ENCODE measurements around the gene ANXA6.

ANXA6 gene

DNA sequence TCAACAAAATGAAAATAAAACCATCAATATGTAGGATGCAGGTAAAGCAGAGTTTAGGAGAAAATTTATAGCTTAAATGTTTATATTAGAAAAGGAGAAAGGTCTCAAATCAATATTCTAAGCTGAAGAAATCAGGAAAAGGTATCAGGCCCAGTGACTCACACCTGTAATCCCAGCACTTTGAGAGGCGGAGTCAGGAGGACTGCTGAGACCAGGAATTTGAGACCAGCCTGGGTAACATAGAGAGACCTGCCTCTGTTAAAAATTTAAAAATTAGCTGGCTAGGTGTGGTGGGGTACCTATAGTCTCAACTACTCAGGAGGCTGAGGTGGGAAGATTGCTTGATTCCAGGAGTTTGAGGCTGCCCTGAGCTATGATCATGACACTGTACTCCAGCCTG lies 34.1 kb upstream of the ANXA6 start:
- Histone ChIP-seq H3K4me3 (ENCODE audit: low read length) (no peak overlapping the region), H3K36me3 (ENCODE audit: control insufficient read depth, insufficient read depth, low read length) (no peaks in the 10 kb centered on the region), H3K27me3 (ENCODE audit: control insufficient read depth, insufficient read depth, low read length) (no peaks in the 10 kb centered on the region), H3K9me3 (ENCODE audit: control insufficient read depth, low read length) (no peaks in the 10 kb centered on the region), H3K9ac (ENCODE audit: low read length) (no peak overlapping the region), H3K4me1 (ENCODE audit: control insufficient read depth, insufficient read depth, low read length) (no peaks in the 10 kb centered on the region)

DNA sequence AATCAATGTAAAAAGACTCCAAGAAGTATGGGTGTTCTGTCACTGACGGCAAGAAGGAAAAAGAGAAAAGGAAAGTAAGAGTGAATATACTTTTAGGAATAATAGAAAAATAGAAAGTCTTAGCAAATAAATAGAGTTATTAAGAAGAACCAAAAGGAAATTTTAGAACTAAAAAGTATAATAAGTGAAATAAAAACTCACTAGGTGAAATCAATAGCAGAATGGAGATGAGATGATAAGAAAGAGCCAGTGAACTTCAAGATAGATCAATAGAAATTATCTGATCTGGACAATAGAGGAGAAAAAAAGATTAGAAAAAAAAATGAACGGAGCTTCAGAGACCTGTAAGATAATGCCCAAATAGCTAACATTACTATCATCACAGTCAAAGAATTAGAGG lies 31.6 kb upstream of the ANXA6 start:
- no peak overlapping the region for H3K9ac ChIP-seq (ENCODE audit: low read length)
- H3K4me1 ChIP-seq (ENCODE audit: control insufficient read depth, insufficient read depth, low read length), result no peaks in the 10 kb centered on the region
- H3K9me3 ChIP-seq (ENCODE audit: control insufficient read depth, low read length), result no peaks in the 10 kb centered on the region
- no peaks in the 10 kb centered on the region for H3K27me3 ChIP-seq (ENCODE audit: control insufficient read depth, insufficient read depth, low read length)
- H3K36me3 ChIP-seq (ENCODE audit: control insufficient read depth, insufficient read depth, low read length), result no peaks in the 10 kb centered on the region
- H3K4me3 ChIP-seq (ENCODE audit: low read length), result no peak overlapping the region

DNA sequence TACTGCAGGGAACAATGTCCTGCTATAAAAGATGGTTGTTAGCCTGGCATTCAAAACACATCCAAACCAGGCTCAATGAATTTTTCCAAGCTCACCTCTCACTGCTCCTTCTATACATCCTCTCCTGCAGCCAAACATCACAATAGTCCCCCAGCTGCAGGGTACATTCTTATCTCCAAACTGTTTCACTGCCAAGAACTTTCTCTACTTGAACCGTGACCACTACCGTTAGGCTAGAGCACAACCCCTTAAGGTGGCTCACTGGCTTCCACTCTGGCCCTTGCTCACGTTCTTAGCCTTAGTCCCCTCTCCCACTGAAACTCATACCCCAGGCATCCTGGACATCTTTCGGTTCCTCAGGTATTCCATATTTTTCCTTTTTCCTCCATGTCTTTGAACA lies 29.0 kb upstream of the ANXA6 start:
- no peaks in the 10 kb centered on the region for H3K9me3 ChIP-seq (ENCODE audit: control insufficient read depth, low read length)
- no peaks in the 10 kb centered on the region for H3K27me3 ChIP-seq (ENCODE audit: control insufficient read depth, insufficient read depth, low read length)
- no peaks in the 10 kb centered on the region for H3K4me1 ChIP-seq (ENCODE audit: control insufficient read depth, insufficient read depth, low read length)
- no peaks in the 10 kb centered on the region for H3K36me3 ChIP-seq (ENCODE audit: control insufficient read depth, insufficient read depth, low read length)
- H3K4me3 ChIP-seq (ENCODE audit: low read length), result no peak overlapping the region
- no peak overlapping the region for H3K9ac ChIP-seq (ENCODE audit: low read length)

DNA sequence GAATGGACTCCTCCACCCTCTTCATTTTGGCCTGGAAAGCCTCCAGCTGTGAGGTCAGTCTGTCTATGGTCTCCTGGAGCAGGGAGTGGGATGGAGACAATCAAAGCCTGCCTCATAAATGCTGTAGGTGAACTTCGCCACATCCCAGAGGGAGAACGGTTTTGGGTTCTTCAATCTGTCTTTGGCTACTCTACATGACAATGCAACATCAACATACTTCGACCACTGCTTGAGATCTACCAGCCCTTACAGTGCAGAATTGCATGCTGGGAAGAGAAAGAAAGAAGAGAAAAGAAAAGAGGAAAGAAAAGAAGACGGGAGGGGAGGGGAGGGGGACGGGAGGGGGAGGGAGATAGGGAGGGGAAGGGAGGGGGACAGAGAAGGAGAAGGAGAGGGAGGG lies 28.5 kb upstream of the ANXA6 start:
- H3K27me3 ChIP-seq (ENCODE audit: control insufficient read depth, insufficient read depth, low read length), result no peaks in the 10 kb centered on the region
- H3K4me3 ChIP-seq (ENCODE audit: low read length), result no peak overlapping the region
- H3K9ac ChIP-seq (ENCODE audit: low read length), result no peak overlapping the region
- no peaks in the 10 kb centered on the region for H3K9me3 ChIP-seq (ENCODE audit: control insufficient read depth, low read length)
- no peaks in the 10 kb centered on the region for H3K4me1 ChIP-seq (ENCODE audit: control insufficient read depth, insufficient read depth, low read length)
- H3K36me3 ChIP-seq (ENCODE audit: control insufficient read depth, insufficient read depth, low read length), result no peaks in the 10 kb centered on the region

DNA sequence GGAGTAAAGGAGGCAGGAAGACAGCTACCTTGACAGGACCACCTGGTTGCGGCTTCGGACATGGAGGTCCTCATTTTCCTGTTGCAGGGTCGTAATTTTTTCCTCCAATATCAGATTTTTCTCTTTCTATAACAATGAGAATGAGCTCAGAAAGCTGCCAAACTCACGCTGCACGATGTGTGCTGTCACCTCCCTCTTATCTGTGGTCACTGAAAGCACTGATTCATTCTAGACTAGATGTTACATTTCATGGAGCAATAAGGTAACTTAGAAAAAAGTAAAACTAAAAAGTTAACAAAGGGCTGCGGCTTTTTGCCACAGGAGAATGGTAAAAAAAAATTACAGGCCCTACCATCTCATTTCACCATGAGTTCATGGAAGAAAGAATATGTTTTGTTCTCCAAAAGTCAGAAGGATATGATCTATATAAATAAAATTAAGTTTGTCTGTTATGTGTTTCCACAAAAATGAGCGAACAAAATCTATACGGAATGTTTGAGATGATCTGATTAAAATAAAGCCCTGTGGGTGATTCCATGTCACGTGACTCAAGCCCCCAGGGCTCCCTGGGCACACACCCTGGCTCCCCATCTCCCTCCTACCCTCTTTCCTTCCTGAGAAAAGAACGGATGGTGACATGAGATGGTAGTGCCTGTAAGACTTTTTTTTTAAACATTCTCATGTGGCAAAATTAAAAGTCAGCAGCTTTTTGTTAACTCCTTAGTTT lies 26.9 kb upstream of the ANXA6 start:
- Histone ChIP-seq H3K4me3 (ENCODE audit: low read length) (no peak overlapping the region), H3K36me3 (ENCODE audit: control insufficient read depth, insufficient read depth, low read length) (no peaks in the 10 kb centered on the region), H3K4me1 (ENCODE audit: control insufficient read depth, insufficient read depth, low read length) (no peaks in the 10 kb centered on the region), H3K9ac (ENCODE audit: low read length) (no peak overlapping the region), H3K27me3 (ENCODE audit: control insufficient read depth, insufficient read depth, low read length) (no peaks in the 10 kb centered on the region), H3K9me3 (ENCODE audit: control insufficient read depth, low read length) (no peaks in the 10 kb centered on the region)

DNA sequence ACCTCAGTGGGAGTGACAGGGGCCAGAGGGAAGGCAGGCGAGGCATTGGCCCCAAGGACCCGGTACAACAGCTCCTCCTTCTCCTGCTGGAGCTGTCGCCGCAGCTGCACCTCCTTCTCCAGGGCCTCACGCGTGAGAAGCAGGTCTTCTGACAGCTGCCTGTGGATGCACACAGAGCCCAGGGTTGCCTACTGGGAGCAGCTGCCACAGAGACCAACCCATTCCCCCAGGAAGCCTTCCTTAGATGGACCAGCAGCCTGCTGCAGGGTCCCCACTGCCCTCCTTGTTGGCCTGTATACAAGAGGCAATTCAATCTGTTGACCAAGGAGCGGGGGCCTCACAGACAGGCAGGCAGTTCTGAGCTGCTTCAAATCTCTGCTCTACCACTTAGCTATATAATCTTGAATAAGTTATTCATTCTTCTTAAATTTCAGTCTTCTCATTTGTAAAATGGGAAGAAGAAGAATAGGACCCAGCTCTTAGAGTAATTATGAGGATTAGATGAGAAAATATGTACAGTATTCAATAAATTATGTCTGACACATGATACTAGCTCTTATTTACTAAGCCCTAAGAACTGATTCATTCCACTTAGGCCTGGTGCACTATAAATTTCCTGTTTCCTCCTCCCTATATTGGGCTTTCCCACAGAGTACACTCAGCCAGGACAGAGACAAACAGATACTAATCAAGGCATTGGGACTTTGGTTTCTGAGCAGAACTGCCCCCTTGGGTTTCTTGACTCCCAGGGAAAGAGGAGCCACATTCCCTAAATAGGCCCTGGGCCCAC lies 26.1 kb upstream of the ANXA6 start:
- Histone ChIP-seq H3K9me3 (ENCODE audit: control insufficient read depth, low read length) (no peaks in the 10 kb centered on the region), H3K4me3 (ENCODE audit: low read length) (no peak overlapping the region), H3K4me1 (ENCODE audit: control insufficient read depth, insufficient read depth, low read length) (no peaks in the 10 kb centered on the region), H3K9ac (ENCODE audit: low read length) (no peak overlapping the region), H3K27me3 (ENCODE audit: control insufficient read depth, insufficient read depth, low read length) (no peaks in the 10 kb centered on the region), H3K36me3 (ENCODE audit: control insufficient read depth, insufficient read depth, low read length) (no peaks in the 10 kb centered on the region)

DNA sequence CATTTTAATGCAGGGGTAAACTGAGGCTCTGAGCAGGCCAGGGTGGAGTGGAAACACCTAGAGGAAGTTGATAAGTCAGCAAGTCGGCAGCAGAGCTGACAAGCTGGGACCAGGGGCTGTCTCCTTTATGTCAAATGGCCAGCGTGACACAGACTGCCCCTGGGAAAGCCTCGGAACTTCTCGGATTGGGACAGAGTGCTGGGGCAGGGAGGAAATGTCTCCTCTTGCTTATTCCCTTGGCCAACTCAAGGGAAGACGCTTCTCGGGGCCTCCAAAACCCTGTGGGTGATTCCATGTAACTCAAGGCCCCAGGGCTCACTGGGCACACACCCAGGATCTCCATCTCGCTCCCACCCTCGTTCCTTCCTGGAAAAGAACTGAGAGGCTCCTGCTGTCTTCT lies 25.4 kb upstream of the ANXA6 start:
- Histone ChIP-seq H3K9me3 (ENCODE audit: control insufficient read depth, low read length) (no peaks in the 10 kb centered on the region), H3K36me3 (ENCODE audit: control insufficient read depth, insufficient read depth, low read length) (no peaks in the 10 kb centered on the region), H3K27me3 (ENCODE audit: control insufficient read depth, insufficient read depth, low read length) (no peaks in the 10 kb centered on the region), H3K4me3 (ENCODE audit: low read length) (no peak overlapping the region), H3K4me1 (ENCODE audit: control insufficient read depth, insufficient read depth, low read length) (no peaks in the 10 kb centered on the region), H3K9ac (ENCODE audit: low read length) (no peak overlapping the region)

DNA sequence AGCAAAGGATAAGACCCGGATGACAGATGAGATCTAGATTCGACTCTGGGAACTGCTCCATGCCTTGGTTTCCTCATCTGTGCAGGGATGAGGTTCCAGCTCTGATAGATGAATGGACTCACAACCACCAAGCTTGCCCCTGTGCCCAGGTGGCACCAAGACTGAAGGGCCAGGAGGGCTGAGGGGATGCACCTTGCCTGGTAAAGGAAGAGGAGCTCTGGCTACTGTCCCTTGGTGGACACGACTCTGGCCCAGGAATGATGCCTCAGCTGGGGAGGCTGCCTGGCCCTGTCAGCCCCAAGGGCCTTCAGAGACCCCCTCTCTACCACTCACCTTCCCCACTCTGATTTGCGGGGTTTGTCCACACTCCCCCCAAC lies 24.9 kb upstream of the ANXA6 start:
- H3K4me3 ChIP-seq (ENCODE audit: low read length), result no peak overlapping the region
- no peaks in the 10 kb centered on the region for H3K36me3 ChIP-seq (ENCODE audit: control insufficient read depth, insufficient read depth, low read length)
- no peaks in the 10 kb centered on the region for H3K9me3 ChIP-seq (ENCODE audit: control insufficient read depth, low read length)
- H3K9ac ChIP-seq (ENCODE audit: low read length), result no peak overlapping the region
- no peaks in the 10 kb centered on the region for H3K27me3 ChIP-seq (ENCODE audit: control insufficient read depth, insufficient read depth, low read length)
- no peaks in the 10 kb centered on the region for H3K4me1 ChIP-seq (ENCODE audit: control insufficient read depth, insufficient read depth, low read length)

DNA sequence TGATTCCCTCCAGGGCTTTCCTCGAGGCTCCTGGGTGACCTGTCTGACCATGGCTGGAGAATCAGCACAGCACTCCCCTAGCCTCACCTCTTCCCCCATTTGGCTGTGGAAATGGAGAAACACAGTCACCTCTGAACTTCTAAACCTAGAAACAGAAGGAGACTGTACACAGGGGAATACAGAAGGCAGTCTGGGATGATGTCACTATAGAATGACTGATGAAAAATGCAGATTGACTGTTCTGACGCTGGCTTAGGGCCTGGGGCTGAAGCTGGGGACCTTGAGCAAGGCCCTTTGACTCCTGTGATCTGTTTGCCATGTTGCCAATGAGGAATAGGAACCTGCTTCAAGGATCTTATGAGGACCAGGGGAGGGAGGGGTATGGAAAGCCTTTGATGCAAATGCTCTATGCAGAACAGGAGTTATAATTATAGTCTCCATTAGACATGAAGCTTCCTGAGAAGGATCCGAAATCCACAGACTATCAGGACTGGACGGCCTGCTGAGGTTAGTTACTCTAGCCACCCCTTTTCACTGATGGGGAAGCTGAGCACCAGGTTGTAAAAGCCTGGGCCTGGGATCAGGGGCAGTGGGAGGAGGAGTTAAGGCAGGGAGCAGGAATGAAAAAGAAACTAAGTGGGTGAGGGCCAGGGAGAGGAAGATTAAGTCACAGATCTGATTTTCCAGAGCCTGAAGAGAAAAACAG lies 24.4 kb upstream of the ANXA6 start:
- no peaks in the 10 kb centered on the region for H3K4me1 ChIP-seq (ENCODE audit: control insufficient read depth, insufficient read depth, low read length)
- H3K36me3 ChIP-seq (ENCODE audit: control insufficient read depth, insufficient read depth, low read length), result no peaks in the 10 kb centered on the region
- H3K4me3 ChIP-seq (ENCODE audit: low read length), result no peak overlapping the region
- no peaks in the 10 kb centered on the region for H3K9me3 ChIP-seq (ENCODE audit: control insufficient read depth, low read length)
- no peak overlapping the region for H3K9ac ChIP-seq (ENCODE audit: low read length)
- no peaks in the 10 kb centered on the region for H3K27me3 ChIP-seq (ENCODE audit: control insufficient read depth, insufficient read depth, low read length)

DNA sequence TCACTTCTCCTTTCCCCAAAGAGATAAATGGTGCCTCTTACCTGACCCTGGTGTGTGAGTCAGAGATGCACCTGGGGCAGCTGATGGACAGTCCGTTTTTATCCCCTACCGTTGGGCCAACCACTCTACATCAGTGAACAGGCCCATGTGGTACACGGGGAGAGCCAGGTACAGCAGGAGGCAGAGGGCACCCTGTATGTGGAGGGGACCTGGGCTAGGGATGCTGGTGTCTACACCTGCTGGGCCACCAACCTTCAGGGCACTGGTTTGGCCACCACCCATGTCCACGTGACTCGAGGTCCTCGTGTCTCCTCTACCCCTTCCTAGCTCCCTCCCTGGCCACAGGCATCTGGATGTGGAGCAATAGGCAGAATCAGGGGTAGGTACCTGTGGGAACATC lies 22.7 kb upstream of the ANXA6 start:
- H3K4me3 ChIP-seq (ENCODE audit: low read length), result no peak overlapping the region
- no peaks in the 10 kb centered on the region for H3K4me1 ChIP-seq (ENCODE audit: control insufficient read depth, insufficient read depth, low read length)
- no peaks in the 10 kb centered on the region for H3K9me3 ChIP-seq (ENCODE audit: control insufficient read depth, low read length)
- H3K36me3 ChIP-seq (ENCODE audit: control insufficient read depth, insufficient read depth, low read length), result no peaks in the 10 kb centered on the region
- H3K9ac ChIP-seq (ENCODE audit: low read length), result no peak overlapping the region
- H3K27me3 ChIP-seq (ENCODE audit: control insufficient read depth, insufficient read depth, low read length), result no peaks in the 10 kb centered on the region

DNA sequence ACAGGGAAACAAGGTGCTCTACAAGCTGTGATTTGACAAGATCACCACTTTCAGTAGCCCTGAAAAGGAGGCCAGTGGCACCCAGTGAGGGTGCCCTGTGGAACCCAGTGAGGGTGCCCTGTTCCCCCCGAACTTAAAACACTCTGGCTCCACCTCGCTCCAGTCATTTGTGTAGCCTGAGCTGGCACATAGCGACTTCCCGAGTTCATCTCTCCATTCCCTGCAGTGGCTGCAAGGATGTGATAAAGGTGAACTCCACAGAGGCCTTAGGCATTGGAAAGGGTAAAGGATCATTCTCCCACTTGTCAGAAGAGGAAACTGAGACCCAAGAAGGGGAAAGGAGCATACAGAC lies 21.9 kb upstream of the ANXA6 start:
- Histone ChIP-seq H3K27me3 (ENCODE audit: control insufficient read depth, insufficient read depth, low read length) (no peaks in the 10 kb centered on the region), H3K4me3 (ENCODE audit: low read length) (no peak overlapping the region), H3K36me3 (ENCODE audit: control insufficient read depth, insufficient read depth, low read length) (no peaks in the 10 kb centered on the region), H3K9me3 (ENCODE audit: control insufficient read depth, low read length) (no peaks in the 10 kb centered on the region), H3K4me1 (ENCODE audit: control insufficient read depth, insufficient read depth, low read length) (no peaks in the 10 kb centered on the region), H3K9ac (ENCODE audit: low read length) (no peak overlapping the region)

DNA sequence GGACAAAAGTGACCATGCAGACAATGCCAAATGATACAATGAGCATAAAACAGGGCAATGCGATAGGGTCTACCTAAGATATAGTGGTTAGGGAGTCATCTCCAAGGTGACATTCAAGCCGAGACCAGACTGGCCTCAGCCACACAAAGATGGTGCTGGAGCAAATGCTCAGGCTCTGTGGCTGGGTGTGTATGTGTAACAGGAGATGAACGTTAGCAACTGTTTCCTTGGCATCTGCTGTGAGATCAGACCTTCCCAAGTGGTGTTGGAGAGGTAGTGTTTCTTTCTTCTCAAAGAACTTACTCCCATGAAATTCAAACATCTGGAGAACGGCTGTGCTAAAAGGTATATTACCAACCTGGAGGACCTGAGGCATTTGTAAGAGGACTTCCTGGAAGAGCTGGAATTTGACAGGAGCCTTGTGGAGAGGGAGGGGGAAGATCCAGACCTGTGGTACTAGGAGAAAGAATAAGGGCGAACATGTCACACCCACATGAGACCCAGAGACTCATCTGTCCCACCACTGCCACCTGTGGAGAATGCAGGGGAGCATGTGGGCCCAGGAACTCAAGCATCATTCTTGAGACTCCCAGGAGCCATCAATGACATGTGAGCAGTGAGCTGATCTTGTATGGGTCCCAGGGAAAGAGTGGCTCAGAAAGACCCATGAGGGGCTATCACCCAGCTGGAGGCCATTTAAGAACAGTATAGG lies 21.4 kb upstream of the ANXA6 start:
- Histone ChIP-seq H3K9me3 (ENCODE audit: control insufficient read depth, low read length) (no peaks in the 10 kb centered on the region), H3K4me1 (ENCODE audit: control insufficient read depth, insufficient read depth, low read length) (no peaks in the 10 kb centered on the region), H3K4me3 (ENCODE audit: low read length) (no peak overlapping the region), H3K9ac (ENCODE audit: low read length) (no peak overlapping the region), H3K27me3 (ENCODE audit: control insufficient read depth, insufficient read depth, low read length) (no peaks in the 10 kb centered on the region), H3K36me3 (ENCODE audit: control insufficient read depth, insufficient read depth, low read length) (no peaks in the 10 kb centered on the region)

Data from mucosa of stomach (tissue), 1 donor.